GM18505 (cell line): ENCODE data around the gene ATXN7L1.
A peak's percentile ranks its signal among the peaks of the same experiment; 100 is the strongest.

Experiments
- ATAC-seq: cut with Tn5 transposase; IDR thresholded peaks from one replicate; pipeline ENCODE4 v1.9.1; 2021; ENCODE audit not compliant: unreplicated experiment
- POLR2A ChIP-seq: IDR thresholded peaks from 4 replicates; pipeline ENCODE4 v1.6.1; 2011; ENCODE audit warnings: borderline replicate concordance; ENCODE audit not compliant: insufficient read depth, insufficient read length; ENCODE audit errors: extremely low read depth

ATXN7L1 gene

DNA sequence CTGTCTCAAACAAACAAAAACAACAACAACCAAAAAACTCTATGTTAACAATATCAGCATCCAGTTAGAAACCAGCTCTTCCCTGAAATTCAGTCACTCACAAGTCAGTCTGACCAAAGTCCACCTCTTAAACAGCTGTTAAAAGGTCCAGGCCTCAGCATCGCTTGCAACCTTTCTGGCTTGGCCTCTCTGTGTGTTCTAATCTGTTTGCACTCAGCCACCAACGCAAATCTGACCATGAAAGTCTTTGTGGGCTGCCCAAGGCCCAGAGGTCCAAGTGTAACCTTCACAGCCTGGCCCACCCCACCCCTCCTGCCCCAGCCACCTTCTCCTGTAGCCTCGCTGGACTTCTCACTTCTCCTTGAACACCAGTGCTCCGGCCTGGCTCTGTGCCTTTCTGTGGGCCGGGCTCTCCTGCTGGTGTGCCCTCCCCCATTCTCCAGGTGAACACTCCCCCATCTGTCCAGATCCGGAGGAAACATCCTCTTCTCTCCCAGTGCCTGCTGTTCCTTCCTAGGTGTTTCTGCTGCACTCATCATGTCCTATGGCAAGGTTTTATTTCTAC is 222.9 kb downstream of the ATXN7L1 start:
- ATAC-seq: no peak

DNA sequence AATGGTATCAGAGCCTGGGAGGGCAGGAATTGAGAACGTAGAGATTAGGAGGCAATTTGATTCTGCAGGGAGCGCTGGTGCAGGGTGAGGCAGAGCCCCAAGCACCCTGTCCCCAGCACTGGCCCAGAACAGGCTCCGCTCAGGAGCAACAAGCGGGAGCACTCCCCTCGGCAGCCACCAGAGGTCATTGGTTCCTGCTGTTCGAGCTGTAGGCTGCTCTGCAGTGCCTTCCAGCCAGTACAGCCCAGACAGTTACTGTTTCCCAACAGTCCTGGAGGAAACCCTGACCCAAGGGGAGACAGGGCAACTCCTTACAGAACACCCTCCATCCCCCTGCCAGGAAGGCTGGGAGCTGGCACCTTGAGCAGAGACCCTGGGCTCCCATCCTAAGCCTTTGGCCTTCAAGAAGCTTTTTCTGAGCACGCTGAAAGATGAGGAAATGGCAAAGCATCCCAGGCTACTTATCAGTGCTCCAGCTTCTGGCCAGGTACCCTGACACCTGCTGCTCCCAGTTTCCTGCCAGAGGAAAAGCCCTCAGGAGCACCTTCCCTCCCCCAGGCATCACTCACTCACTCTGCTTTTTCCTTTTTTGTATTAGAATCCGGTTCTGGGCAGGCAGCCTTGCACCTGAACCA is 223.9 kb downstream of the ATXN7L1 start:
- ATAC-seq: peak; percentile 79
- TF ChIP-seq POLR2A: no peak

More for the DNA sequence above, 222.9 kb downstream of the ATXN7L1 start:
- no peak for TF ChIP-seq POLR2A

DNA sequence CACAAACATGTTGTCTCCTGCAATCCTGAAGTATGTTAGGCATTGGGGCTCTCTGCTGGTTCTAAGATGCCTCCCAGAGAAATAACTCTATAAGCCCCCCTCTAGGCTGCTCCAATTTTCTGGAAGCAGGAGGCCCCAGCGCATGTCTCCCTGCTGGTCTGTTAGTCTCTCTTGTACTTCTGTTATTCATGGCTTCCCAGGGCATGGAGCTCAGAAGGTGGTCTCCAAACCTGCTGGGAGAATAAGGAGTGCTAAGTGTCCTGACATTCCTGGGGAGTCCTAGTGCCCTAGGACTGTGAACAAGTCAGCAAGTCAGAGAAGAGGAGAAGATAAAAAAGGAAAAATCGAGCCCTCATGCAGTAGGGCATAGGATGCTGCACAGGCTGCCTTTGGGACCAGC is 224.6 kb downstream of the ATXN7L1 start:
- ATAC-seq: no peak
- TF ChIP-seq POLR2A: no peak

DNA sequence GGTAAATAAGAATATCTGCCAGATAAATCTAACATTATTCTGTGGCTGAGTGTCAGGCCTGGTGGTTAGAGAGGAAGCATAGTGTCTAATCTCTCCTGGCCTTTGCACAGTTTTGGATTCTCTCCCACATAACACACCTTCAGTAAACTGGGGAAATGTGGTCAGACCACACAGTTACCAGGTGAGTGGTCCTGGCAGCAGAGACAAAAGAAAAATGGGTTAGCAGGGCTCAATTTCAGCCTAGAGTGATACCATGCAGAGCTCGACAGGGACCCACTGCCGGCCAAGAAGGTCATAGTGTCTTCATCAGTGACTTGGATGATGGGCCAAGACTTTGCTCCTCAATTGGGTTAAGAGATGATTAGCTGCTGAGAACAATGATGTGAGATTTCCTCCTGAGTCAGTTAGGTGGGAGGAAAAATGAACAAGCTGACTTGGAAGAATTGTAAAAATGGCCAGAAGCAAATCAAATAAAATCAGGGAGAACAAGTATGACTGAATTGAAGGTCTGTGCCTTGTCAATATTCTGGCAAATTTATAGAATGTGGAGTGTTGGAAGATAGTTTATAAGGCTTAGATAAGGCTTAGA is 225.9 kb downstream of the ATXN7L1 start:
- TF ChIP-seq POLR2A: no peak
- ATAC-seq: no peak

DNA sequence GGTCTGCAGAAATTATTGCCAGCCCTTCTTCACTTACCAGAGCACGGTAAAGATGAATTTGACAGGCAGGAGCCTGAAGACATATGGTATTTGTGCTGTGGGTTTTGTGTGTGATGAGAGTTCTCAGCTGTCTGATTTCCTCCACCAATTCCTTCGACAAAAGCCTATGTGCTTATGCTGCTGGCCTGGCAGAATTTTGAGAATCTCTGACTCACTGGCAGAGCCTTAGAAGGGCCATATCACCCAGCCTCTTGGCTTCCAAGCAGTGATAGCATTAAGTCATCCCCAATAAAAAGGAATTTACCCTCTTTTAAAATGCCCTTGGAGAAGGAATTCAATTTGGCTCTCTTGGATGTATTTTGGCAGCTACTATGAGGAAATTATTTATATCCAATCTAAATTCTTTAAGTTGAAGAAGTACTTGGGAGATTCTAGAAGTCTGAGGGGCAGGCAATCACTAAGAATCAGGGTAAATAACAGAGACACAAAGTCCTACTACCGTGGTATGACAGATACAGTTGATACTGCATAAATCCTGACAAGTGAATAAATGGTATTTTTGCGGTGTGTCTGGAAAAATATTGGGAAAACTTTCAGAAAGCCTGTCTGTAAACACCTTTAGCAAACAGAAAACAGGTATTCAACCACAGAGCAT is 226.5 kb downstream of the ATXN7L1 start:
- no peak for TF ChIP-seq POLR2A
- no peak for ATAC-seq

DNA sequence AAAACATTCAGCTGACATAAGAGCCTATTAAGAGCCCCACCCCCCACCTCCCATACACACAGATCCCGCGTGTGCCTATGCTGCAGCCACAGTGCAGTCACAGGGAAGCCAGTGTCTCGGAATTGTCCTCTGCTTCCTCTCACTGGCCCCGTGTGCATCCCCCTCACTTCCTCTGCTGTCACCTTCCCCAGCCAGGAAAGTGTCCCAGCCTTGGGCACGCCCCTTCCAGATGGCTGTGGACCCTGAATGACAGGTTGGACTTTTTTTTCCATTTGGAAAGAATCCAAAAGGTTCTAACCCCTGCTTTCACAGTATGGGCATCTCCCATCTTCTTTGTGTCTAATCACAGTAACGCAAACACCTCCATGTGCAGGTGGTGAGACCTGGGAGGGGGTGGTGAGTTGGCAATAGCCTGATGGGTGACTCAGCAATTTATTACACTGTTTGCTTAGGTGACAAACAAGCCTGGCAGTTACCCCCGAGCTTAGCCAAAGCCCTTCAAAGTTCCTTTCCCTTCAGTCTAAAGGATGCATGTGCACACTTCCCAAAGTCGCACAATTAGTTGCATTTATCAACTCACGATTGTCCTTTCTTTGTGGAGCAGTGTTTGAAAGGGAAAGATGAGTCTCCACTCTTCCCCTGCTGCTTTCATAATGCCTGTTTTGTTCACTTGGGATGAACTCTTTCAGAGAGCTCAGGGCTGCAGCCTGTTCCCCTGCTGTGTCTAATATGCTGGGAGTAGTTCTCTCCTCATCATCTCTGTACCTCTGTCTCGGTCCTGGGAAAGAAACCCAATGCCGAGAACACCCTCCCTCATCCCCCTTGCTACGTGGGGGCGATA is 227.6 kb downstream of the ATXN7L1 start:
- no peak for ATAC-seq
- no peak for TF ChIP-seq POLR2A

DNA sequence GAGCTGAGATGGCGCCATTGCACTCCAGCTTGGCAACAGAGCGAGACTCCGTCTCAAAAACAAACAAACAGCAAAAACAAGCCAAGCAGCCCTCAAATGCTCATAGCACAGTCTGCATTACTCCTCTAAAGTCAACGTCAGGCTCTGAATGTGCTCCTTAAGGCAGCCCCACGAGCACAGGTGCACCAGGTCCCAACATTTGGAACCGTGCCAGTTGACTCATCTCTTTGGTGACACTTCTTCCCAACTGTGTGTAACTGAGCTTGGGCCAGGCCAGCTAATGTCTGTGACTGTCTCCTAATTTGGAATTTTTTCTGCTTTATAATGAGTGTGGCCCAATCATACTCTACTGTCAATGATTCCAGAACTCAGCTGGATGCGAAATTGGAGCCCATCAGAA is 228.8 kb downstream of the ATXN7L1 start:
- no peak for ATAC-seq
- TF ChIP-seq POLR2A: no peak

DNA sequence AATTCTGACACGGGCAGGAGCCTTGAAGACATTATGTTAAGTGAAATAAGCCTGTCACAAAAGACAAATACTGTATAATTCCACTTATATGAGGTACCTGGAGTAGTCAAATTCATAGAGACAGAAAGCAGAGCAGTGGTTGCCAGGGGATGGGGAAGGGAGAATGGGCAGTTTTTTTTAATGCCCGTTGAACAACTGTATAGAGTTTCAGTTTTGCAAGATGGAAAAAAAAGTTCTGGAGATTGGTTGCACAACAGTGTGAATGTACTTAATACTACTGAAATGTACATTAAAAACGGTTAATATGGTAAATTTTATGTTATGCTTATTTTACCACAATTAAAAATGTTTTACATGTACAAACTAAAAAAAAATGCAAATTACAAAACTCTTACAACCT is 231.5 kb downstream of the ATXN7L1 start:
- no peak for ATAC-seq
- TF ChIP-seq POLR2A: no peak

- no peak for ATAC-seq
- no peak for TF ChIP-seq POLR2A
Measured at GRCh38 chr7:105643851-105644250, 232.5 kb downstream of the ATXN7L1 start.

- ATAC-seq: no peak
- no peak for TF ChIP-seq POLR2A
Measured at GRCh38 chr7:105643384-105643783, 233.0 kb downstream of the ATXN7L1 start.

DNA sequence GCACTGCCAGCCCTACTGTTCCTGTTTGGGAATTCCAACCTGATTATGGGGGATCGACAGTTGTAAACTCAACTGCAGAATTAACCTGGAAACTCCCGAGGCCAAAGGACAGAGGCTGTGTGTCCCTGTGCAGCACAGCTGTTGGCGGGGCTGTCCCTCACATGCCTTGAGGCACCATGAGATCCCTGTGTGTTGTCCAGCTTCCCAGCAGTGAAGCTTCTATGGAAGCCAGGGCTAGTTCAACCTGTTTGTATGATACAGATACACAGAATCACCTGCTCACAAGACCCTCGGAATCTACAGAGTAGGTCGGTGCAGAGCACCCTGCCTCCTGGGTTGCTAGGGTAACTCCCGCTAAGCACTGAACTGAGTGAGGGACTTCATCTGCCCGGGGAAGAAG is 234.1 kb downstream of the ATXN7L1 start:
- TF ChIP-seq POLR2A: no peak
- ATAC-seq: no peak

DNA sequence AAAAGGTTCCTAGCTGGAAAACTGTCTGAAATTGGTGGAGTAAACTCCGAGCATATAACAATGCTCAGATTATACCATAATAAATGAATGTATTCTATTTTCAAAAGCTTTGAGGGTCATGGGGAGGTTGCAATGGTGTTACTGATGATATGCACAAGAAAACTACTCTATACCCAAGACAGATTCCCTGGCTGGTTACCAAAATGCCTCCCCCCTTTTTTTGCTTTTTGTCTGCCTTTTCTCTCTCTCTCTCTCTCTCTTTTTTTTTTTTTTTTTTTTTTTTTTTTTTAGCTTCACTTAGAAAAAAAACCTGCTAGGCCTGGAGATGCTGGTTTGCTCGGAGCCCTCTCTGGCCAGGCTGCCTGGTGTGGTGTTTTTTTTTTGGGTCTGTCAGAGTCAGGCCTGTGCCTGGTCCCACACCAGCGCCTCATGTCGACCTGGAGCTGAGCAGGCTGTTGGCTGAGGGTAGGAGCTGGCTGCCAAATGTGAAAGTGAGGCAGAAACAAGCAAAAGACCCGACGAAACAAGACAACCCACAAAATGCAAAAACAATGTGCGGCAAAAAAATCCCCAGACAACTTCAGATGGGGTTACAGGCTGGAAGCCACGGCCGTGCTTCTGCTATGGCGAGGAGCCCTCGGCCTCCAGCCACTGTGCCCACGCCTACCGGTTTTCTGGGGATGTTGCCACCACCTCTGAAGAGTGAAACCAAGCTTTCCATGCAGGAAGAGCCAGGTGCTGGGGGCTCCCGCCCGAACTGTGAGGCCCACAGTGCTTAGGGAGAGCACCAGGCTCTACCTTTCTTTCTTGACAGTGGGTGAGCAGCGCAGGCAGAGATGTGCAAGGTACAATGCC is 235.2 kb downstream of the ATXN7L1 start:
- ATAC-seq: no peak

More for the DNA sequence above, 235.2 kb downstream of the ATXN7L1 start:
- TF ChIP-seq POLR2A: no peak
